Mononuclear cell (primary cell): Measurements from ENCODE around the gene CDC40. TPM values are rescaled to one million over a fixed set of nuclear protein-coding genes. Genes with fewer than 3 reads are reported as not detected.

Source experiments
- H3K27me3 ChIP-seq: 2 replicates; pipeline ENCODE4 v1.6.0; 2011; ENCODE audit warnings: low read length, control low read depth; ENCODE audit not compliant: insufficient read depth
- H3K4me1 ChIP-seq: 2 replicates; pipeline ENCODE4 v1.5.1; 2011; ENCODE audit warnings: mild to moderate bottlenecking, low read length, control low read depth; ENCODE audit not compliant: insufficient read depth
- H3K4me3 ChIP-seq: 2 replicates; pipeline ENCODE4 v1.5.1; 2011; ENCODE audit warnings: mild to moderate bottlenecking, low read length, moderate library complexity
- H3K9me3 ChIP-seq: 2 replicates; pipeline ENCODE4 v1.5.1; 2011; ENCODE audit warnings: low read depth, mild to moderate bottlenecking, control low read depth, low read length
- total RNA-seq: library from RNA; depleted of rRNA; stranded (reverse); fragments of >200 nt; gene quantifications from one replicate; pipeline ENCODE4 v1.2.3, GENCODE V29; 2012

The CDC40 gene
- total RNA-seq, 1 donor: 63.3 TPM

GRCh38 chr6:110185879-110186278, 5.7 kb downstream of the CDC40 start:
- Histone ChIP-seq H3K4me1 (peaks cover 45% of the 10 kb centered on the region), H3K9me3 (no peaks in the 10 kb centered on the region), H3K4me3 (no peak overlapping the region), H3K27me3 (no peaks in the 10 kb centered on the region)

- Histone ChIP-seq H3K27me3 (no peaks in the 10 kb centered on the region), H3K4me1 (peaks cover 26% of the 10 kb centered on the region), H3K9me3 (no peaks in the 10 kb centered on the region), H3K4me3 (no peak overlapping the region)
Measured at GRCh38 chr6:110188791-110189190, 8.6 kb downstream of the CDC40 start.

GRCh38 chr6:110190726-110191125, 10.5 kb downstream of the CDC40 start:
- Histone ChIP-seq H3K4me3 (no peak overlapping the region), H3K4me1 (peaks cover 25% of the 10 kb centered on the region), H3K9me3 (no peaks in the 10 kb centered on the region), H3K27me3 (no peaks in the 10 kb centered on the region)

GRCh38 chr6:110191477-110191876, 11.2 kb downstream of the CDC40 start:
- H3K4me1 ChIP-seq: peaks cover 19% of the 10 kb centered on the region
- no peak overlapping the region for H3K4me3 ChIP-seq
- H3K27me3 ChIP-seq: no peaks in the 10 kb centered on the region
- no peaks in the 10 kb centered on the region for H3K9me3 ChIP-seq

GRCh38 chr6:110195639-110196038, 15.4 kb downstream of the CDC40 start:
- Histone ChIP-seq H3K9me3 (no peaks in the 10 kb centered on the region), H3K4me3 (no peak overlapping the region), H3K4me1 (peaks cover 12% of the 10 kb centered on the region), H3K27me3 (no peaks in the 10 kb centered on the region)

GRCh38 chr6:110196874-110197273, 16.6 kb downstream of the CDC40 start:
- no peak overlapping the region for H3K4me3 ChIP-seq

GRCh38 chr6:110198561-110198960, 18.3 kb downstream of the CDC40 start:
- H3K4me1 ChIP-seq: peaks cover 3% of the 10 kb centered on the region
- no peaks in the 10 kb centered on the region for H3K27me3 ChIP-seq
- no peak overlapping the region for H3K4me3 ChIP-seq
- H3K9me3 ChIP-seq: no peaks in the 10 kb centered on the region

More at GRCh38 chr6:110196874-110197273, 16.6 kb downstream of the CDC40 start:
- peaks cover 5% of the 10 kb centered on the region for H3K4me1 ChIP-seq
- no peaks in the 10 kb centered on the region for H3K9me3 ChIP-seq
- no peaks in the 10 kb centered on the region for H3K27me3 ChIP-seq

- Histone ChIP-seq H3K4me3 (no peak overlapping the region), H3K27me3 (no peaks in the 10 kb centered on the region), H3K4me1 (peaks cover 6% of the 10 kb centered on the region), H3K9me3 (no peaks in the 10 kb centered on the region)
Measured at GRCh38 chr6:110201151-110201884, 21.1 kb downstream of the CDC40 start.

- H3K4me3 ChIP-seq: no peak overlapping the region
- no peaks in the 10 kb centered on the region for H3K9me3 ChIP-seq
- H3K27me3 ChIP-seq: no peaks in the 10 kb centered on the region
- H3K4me1 ChIP-seq: peaks cover 3% of the 10 kb centered on the region
Measured at GRCh38 chr6:110207652-110208051, 27.4 kb downstream of the CDC40 start.

GRCh38 chr6:110211753-110212152, 31.5 kb downstream of the CDC40 start:
- Histone ChIP-seq H3K4me3 (no peak overlapping the region), H3K4me1 (no peaks in the 10 kb centered on the region), H3K27me3 (no peaks in the 10 kb centered on the region), H3K9me3 (no peaks in the 10 kb centered on the region)

- Histone ChIP-seq H3K4me3 (no peak overlapping the region), H3K27me3 (no peaks in the 10 kb centered on the region)
Measured at GRCh38 chr6:110214338-110214737, 34.1 kb downstream of the CDC40 start.

GRCh38 chr6:110216140-110216539, 35.9 kb downstream of the CDC40 start:
- Histone ChIP-seq H3K27me3 (no peaks in the 10 kb centered on the region), H3K9me3 (no peaks in the 10 kb centered on the region), H3K4me3 (no peak overlapping the region), H3K4me1 (no peaks in the 10 kb centered on the region)

More at GRCh38 chr6:110214338-110214737, 34.1 kb downstream of the CDC40 start:
- Histone ChIP-seq H3K4me1 (no peaks in the 10 kb centered on the region), H3K9me3 (no peaks in the 10 kb centered on the region)

GRCh38 chr6:110217266-110217665, 37.0 kb downstream of the CDC40 start:
- Histone ChIP-seq H3K9me3 (no peaks in the 10 kb centered on the region), H3K27me3 (no peaks in the 10 kb centered on the region), H3K4me3 (no peak overlapping the region), H3K4me1 (no peaks in the 10 kb centered on the region)

- Histone ChIP-seq H3K9me3 (no peaks in the 10 kb centered on the region), H3K4me3 (no peak overlapping the region), H3K27me3 (no peaks in the 10 kb centered on the region), H3K4me1 (no peaks in the 10 kb centered on the region)
Measured at GRCh38 chr6:110221738-110222137, 41.5 kb downstream of the CDC40 start.

- H3K27me3 ChIP-seq: no peaks in the 10 kb centered on the region
- H3K4me3 ChIP-seq: no peak overlapping the region
- no peaks in the 10 kb centered on the region for H3K4me1 ChIP-seq
- no peaks in the 10 kb centered on the region for H3K9me3 ChIP-seq
Measured at GRCh38 chr6:110226261-110226660, 46.0 kb downstream of the CDC40 start.

GRCh38 chr6:110232450-110232849, 52.2 kb downstream of the CDC40 start:
- H3K4me1 ChIP-seq: peaks cover 7% of the 10 kb centered on the region
- H3K4me3 ChIP-seq: no peak overlapping the region

More at GRCh38 chr6:110232450-110232849, 52.2 kb downstream of the CDC40 start:
- no peaks in the 10 kb centered on the region for H3K27me3 ChIP-seq
- H3K9me3 ChIP-seq: no peaks in the 10 kb centered on the region
